Coronary artery (tissue), 2 donors: Measurements from ENCODE around the gene TLE4.

Source experiments
- DNase-seq: peaks from one replicate; pipeline ENCODE4 v3.0.0-alpha.2; 2017; ENCODE audit warnings: low spot score
- H3K27ac ChIP-seq, 2 donors: fragments of 200-600 bp; sonication (generic); one replicate each; pipeline ENCODE4 v1.5.1; 2016 to 2019
- H3K4me3 ChIP-seq: fragments of 200-600 bp; sonication (generic); 2 replicates; pipeline ENCODE4 v1.5.1; 2016; ENCODE audit warnings: mild to moderate bottlenecking, moderate library complexity
- CTCF ChIP-seq: fragments of 200-600 bp; sonication (generic); IDR thresholded peaks from one replicate; pipeline ENCODE4 v1.5.1; 2019; ENCODE audit warnings: antibody characterized with exemption

Gene TLE4

GRCh38 chr9:79705704-79706103, 133.9 kb downstream of the TLE4 start:
- no peak for DNase-seq
- Histone ChIP-seq H3K4me3 (no peak overlapping the region), H3K27ac (no peak overlapping the region)
- TF ChIP-seq CTCF, result no peak

- TF ChIP-seq CTCF, result no peak
- Histone ChIP-seq H3K4me3 (no peak overlapping the region), H3K27ac (no peak overlapping the region)
- no peak for DNase-seq
Measured at GRCh38 chr9:79706512-79706911, 134.7 kb downstream of the TLE4 start.

- no peak for TF ChIP-seq CTCF
- no peak for DNase-seq
- H3K27ac ChIP-seq, result no peak overlapping the region
- H3K4me3 ChIP-seq, result no peak overlapping the region
Measured at GRCh38 chr9:79707589-79707988, 135.8 kb downstream of the TLE4 start.

DNA sequence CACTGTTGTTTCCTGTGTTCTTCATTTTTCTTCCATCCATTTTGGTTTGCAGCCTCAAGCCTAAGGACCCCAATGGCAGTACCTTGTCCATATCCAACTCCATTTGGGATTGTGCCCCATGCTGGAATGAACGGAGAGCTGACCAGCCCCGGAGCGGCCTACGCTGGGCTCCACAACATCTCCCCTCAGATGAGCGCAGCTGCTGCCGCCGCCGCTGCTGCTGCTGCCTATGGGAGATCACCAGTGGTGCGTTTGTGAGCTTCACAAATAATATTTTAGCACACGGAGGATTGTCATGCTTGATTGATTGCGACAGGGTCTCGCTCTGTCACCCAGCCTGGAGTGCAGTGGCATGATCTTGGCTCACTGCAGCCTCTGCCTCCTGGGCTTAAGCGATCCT, 136.8 kb downstream of the TLE4 start:
- no peak for TF ChIP-seq CTCF
- DNase-seq, result no peak
- no peak overlapping the region for H3K4me3 ChIP-seq
- H3K27ac ChIP-seq, result no peak overlapping the region

DNA sequence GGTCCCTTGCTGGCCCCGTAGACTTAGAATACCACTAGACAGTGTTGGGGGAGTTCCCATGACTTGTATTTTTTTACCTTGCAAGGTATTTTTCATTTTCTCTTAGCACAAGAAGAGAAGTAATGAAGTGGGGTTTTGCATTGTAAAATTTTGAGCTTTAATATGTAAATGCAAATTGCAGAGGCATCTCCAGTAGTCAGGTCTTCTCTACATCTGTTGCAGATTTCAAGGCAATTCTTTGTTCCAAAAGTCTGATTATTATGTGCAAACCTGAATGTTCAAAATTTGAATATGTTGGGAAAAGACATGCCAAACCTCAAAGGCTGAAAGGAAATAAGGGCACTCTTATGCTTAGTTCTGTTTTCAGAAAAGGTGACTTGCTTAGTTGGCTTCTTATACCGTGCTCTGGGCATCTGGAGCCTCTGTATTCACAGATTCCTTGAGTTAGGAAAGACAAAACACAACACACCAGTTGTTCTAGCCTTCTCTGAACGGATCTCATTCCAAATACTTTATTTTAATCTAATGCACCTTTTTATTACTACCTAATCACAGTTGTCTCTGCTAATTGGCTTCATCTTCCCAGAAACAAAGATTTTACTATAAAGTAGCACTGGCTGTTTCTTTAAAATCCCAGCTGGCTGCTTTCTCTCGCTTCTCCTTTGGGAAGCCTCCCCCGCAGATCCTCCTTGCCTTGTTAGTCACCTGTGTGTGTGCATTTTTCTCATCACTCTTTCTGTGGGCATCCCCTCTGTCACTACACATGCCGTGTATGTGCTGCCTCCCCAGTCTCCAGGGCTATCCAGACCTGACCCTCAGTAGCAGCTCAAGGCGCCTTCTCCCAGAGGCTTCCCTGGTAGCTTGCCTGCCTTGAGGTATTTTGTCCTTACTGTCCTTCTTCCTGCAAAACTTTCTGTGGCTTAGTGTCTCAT, 138.2 kb downstream of the TLE4 start:
- no peak for TF ChIP-seq CTCF
- Histone ChIP-seq H3K4me3 (no peak overlapping the region), H3K27ac (no peak overlapping the region)
- no peak for DNase-seq

DNA sequence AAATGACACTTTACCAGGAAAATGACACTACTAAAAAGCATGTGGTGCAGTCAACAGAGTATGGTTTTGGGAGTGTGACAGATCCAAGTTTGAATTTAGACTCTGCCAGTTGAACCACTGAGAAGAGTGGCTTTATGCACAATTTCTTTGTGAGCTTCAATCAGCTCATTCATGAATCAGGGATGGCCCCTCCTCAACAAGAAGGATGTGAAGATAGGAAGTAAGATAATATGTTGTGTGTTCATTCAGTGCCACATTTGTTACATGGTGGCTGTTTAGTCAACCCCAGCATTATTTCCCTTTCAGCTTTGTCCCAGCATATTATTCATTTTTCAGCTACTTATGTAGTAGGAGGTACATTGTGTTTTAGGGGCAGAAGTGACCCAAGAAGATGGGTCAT, 140.1 kb downstream of the TLE4 start:
- TF ChIP-seq CTCF, result no peak
- Histone ChIP-seq H3K27ac (no peak overlapping the region), H3K4me3 (no peak overlapping the region)
- DNase-seq, result no peak

DNA sequence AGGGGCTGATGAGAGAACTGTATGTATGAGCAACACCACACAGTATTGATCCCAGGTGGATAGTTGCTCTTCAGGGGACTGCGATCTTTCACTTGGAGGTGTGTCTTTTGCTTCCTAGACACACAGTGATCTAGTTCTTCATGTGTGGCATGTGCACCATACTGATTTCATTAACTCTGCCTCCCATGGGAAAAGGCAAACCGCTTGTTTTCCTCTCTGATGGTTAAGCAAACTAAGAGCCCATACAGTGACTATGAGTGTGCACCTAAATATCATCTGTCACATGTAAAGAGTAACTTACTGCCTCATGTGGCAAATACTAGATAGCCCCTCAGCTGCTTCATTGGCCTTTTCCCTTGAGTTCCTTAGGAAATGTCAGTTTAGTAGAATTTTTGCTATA, 147.3 kb downstream of the TLE4 start:
- Histone ChIP-seq H3K4me3 (no peak overlapping the region), H3K27ac (no peak overlapping the region)
- no peak for DNase-seq
- TF ChIP-seq CTCF, result no peak
